ENCODE measurements around the gene NFILZ.

Gene NFILZ

DNA sequence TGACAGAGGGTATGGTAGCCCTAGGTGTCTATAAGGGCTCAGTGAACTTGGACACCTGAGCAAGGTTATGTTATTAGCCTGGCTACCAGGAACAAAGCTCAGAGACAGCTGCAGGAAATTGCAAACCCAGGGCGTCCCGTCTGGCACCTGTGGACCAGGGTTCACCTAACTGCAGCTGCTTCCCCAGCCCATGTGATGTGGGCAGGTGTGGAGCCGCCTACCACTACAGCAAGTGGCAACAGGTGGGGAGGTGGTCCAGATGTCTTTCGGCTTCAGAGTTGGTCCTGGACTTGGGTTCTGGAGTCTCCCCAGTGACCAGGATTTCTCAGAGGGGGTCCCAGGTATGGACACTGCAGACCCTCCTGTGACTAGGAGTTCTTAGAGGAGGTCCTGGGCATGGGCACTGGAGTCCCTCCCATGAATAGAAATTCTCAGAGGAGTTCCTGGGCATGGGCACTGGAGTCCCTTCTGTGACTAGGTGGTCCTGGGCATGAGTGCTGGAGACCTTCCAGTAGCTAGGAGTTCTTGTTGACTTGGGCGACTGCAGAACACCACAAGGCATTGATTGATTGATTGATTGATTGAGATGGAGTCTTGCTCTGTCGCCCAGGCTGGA is 43.0 kb downstream of the NFILZ start:
- Histone ChIP-seq H3K4me1 (ENCODE audit: insufficient read depth, low read length) (no peaks in the 10 kb centered on the region), H3K9me3 (ENCODE audit: control insufficient read depth, insufficient read depth, low read length) (no peaks in the 10 kb centered on the region), H3K9ac (ENCODE audit: low read depth, low read length) (no peak overlapping the region), H3K36me3 (ENCODE audit: insufficient read depth, low read length) (no peaks in the 10 kb centered on the region)

DNA sequence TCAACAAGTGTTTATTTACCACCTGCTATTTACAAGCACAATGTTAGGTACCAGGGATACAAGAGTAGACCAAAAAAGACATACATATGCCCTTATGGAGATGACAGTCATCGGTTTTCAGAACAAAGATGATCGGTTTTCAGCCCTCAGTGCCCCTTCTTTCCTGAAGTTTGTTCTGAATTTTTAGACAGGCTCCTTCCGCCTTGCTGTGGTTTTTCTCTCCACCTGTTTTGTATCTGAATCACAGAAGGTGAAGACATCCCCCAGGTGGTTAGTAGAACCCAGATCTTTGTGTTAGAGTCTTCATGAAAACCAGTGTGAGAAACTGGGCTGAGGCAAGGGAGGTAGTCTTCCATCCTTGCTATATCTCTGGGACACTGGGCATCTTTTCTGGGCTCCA is 44.6 kb downstream of the NFILZ start:
- Histone ChIP-seq H3K9me3 (ENCODE audit: control insufficient read depth, insufficient read depth, low read length) (no peaks in the 10 kb centered on the region), H3K9ac (ENCODE audit: low read depth, low read length) (no peak overlapping the region), H3K36me3 (ENCODE audit: insufficient read depth, low read length) (no peaks in the 10 kb centered on the region), H3K4me1 (ENCODE audit: insufficient read depth, low read length) (no peaks in the 10 kb centered on the region)

DNA sequence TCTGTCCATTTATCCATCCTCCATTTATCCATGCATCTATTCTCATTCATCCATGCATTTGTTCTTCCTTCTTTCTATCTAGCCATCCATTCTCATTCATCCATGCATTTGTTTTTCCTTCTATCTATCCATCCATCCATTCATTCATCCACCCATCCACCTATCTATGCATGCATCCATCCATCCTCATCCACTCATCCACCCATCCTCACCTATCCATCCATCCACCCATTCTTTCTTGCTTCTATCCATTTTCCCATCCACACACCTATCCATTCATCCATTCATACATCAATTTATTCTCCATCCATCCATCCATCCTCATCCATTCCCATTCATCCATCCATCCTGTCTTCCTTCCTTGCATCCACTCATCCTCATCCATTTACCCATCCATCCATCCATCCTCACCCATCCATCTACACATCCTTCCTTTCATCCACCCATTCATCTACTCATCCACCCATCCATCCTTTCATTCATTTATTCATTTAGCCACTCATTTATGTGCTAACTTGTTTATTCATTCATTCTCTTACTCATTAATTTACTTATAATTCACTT is 47.9 kb downstream of the NFILZ start:
- Histone ChIP-seq H3K9me3 (ENCODE audit: control insufficient read depth, insufficient read depth, low read length) (no peaks in the 10 kb centered on the region), H3K4me1 (ENCODE audit: insufficient read depth, low read length) (no peaks in the 10 kb centered on the region), H3K9ac (ENCODE audit: low read depth, low read length) (no peak overlapping the region), H3K36me3 (ENCODE audit: insufficient read depth, low read length) (no peaks in the 10 kb centered on the region)
